Astrocyte (in vitro differentiated cells and primary cell): ENCODE data around the gene MRPL42.
"Not testable (repeated sequence)": the region's sequence is repeated elsewhere in the genome, so short reads cannot be mapped to it uniquely, and the experiment has no call there.

Experiments
- EZH2 ChIP-seq: IDR thresholded peaks from 2 replicates; pipeline ENCODE4 v1.6.1; 2012; ENCODE audit warnings: mild to moderate bottlenecking, low read length, inconsistent platforms; ENCODE audit not compliant: insufficient read depth
- TF ChIP-seq, protein P1 (sequence below): IDR thresholded peaks from 2 replicates; pipeline ENCODE4 v1.5.1; 2011; ENCODE audit warnings: low read depth, mild to moderate bottlenecking, inconsistent platforms, low read length, moderate library complexity; ENCODE audit not compliant: insufficient read depth

DNA sequence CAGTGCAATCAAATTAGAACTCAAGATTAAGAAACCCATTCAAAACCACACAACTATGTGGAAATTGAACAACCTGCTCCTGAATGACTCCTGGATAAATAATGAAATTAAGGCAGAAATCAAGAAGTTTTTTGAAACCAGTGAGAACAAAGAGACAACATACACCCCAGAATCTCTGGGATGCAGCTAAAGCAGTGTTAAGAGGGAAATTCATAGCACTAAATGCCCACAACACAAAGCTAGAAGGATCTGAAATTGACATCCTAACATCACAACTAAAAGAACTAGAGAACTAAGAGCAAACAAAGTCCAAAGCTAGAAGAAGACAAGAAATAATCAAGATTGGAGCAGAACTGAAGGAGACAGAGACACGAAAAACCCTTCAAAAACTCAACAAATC is 91.4 kb downstream of the MRPL42 start:
- TF ChIP-seq, protein P1, sequence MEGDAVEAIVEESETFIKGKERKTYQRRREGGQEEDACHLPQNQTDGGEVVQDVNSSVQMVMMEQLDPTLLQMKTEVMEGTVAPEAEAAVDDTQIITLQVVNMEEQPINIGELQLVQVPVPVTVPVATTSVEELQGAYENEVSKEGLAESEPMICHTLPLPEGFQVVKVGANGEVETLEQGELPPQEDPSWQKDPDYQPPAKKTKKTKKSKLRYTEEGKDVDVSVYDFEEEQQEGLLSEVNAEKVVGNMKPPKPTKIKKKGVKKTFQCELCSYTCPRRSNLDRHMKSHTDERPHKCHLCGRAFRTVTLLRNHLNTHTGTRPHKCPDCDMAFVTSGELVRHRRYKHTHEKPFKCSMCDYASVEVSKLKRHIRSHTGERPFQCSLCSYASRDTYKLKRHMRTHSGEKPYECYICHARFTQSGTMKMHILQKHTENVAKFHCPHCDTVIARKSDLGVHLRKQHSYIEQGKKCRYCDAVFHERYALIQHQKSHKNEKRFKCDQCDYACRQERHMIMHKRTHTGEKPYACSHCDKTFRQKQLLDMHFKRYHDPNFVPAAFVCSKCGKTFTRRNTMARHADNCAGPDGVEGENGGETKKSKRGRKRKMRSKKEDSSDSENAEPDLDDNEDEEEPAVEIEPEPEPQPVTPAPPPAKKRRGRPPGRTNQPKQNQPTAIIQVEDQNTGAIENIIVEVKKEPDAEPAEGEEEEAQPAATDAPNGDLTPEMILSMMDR, result not testable (repeated sequence)
- not testable (repeated sequence) for TF ChIP-seq EZH2
